ENCODE data around the gene HECW1.
"Not testable (repeated sequence)": the region's sequence is repeated elsewhere in the genome, so short reads cannot be mapped to it uniquely, and the experiment has no call there.

Gene HECW1

GRCh38 chr7:43317075-43317474 lies 204.6 kb downstream of the HECW1 start:
- no peak overlapping the region for H3K4me3 ChIP-seq (ENCODE audit: low read length)
- no peak for TF ChIP-seq ZNF274 (IDR thresholded peaks at IDR 0.05; ENCODE audit: low read depth, low read length)

GRCh38 chr7:43318188-43318770 lies 205.8 kb downstream of the HECW1 start:
- TF ChIP-seq ZNF274 (IDR thresholded peaks at IDR 0.05; ENCODE audit: low read depth, low read length) = no peak
- no peak overlapping the region for H3K4me3 ChIP-seq (ENCODE audit: low read length)

GRCh38 chr7:43325595-43325994 lies 213.1 kb downstream of the HECW1 start:
- no peak overlapping the region for H3K4me3 ChIP-seq (ENCODE audit: low read length)
- TF ChIP-seq ZNF274 (IDR thresholded peaks at IDR 0.05; ENCODE audit: low read depth, low read length) = no peak

- H3K4me3 ChIP-seq (ENCODE audit: low read length) = no peak overlapping the region
- no peak for TF ChIP-seq ZNF274 (IDR thresholded peaks at IDR 0.05; ENCODE audit: low read depth, low read length)
Observed at GRCh38 chr7:43328336-43328735, 215.9 kb downstream of the HECW1 start.

- TF ChIP-seq ZNF274 (IDR thresholded peaks at IDR 0.05; ENCODE audit: low read depth, low read length) = no peak
Observed at GRCh38 chr7:43328785-43329380, 216.4 kb downstream of the HECW1 start.

DNA sequence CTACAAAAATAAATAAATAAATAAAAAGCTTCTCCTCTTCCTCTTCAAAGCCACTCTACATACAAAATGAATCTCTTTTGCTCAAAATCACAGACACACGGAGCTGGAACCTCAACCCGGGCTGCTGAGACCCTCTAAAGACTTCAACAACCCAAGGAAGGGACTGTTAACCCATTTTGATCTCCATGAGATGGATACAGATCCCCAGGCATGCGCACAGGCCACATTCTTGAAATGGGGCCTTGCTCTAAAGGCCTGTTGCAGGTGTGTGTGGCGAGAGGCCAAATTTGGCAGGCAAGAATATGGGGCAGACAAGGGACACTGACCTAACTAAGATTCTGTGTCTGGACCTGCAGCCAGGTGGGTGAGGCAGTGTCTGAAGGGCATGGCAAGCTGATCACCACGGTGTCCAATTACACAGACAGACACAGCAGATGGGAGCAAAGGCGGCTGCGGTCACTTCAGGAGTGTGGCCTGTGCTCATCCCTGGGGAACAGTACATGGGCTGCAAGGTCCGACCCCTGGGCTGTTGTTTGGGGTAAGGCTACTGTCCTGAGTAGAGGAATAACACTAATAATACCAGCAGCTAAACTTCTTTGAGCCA lies 219.8 kb downstream of the HECW1 start:
- TF ChIP-seq ZNF274 (IDR thresholded peaks at IDR 0.05; ENCODE audit: low read depth, low read length) = no peak
- no peak overlapping the region for H3K4me3 ChIP-seq (ENCODE audit: low read length)

More at GRCh38 chr7:43328785-43329380, 216.4 kb downstream of the HECW1 start:
- H3K4me3 ChIP-seq (ENCODE audit: low read length) = no peak overlapping the region

DNA sequence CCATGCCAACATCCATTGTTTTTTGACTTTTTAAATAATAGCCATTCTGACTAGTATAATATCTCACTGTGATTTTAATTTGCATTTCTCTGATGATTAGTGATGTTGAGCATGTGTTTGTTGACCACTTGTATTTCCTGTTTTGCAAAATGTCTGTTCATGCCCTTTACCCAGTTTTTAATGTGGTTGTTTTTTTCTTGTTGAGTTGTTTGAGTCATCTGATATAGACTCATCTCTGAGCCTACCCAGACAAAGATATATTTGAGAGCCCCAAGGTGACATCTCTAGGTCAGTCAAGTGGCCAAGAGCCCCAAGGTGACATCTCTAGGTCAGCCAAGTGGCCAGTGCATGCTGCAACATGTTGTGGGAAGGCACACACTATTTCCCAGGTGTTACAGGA lies 224.7 kb downstream of the HECW1 start:
- H3K4me3 ChIP-seq (ENCODE audit: low read length) = no peak overlapping the region
- TF ChIP-seq ZNF274 (IDR thresholded peaks at IDR 0.05; ENCODE audit: low read depth, low read length) = no peak

GRCh38 chr7:43337811-43338210 lies 225.4 kb downstream of the HECW1 start:
- no peak for TF ChIP-seq ZNF274 (IDR thresholded peaks at IDR 0.05; ENCODE audit: low read depth, low read length)
- H3K4me3 ChIP-seq (ENCODE audit: low read length) = no peak overlapping the region

DNA sequence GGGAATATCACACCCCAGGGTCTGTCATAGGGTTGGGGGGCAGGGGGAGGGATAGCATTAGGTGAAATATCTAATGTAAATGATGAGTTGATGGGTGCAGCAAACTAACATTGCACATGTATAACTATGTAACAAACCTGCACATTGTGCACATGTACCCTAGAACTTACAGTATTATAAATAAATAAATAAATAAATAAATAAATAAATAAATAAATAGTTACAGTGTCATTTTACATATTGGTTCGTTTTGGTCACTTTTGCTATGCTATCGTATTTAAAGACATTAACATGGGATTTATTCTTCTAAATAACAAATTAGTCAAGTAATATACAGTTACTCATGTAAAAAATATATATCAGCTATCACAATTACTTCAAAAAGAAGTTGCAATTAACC lies 228.7 kb downstream of the HECW1 start:
- H3K4me3 ChIP-seq (ENCODE audit: low read length) = no peak overlapping the region
- no peak for TF ChIP-seq ZNF274 (IDR thresholded peaks at IDR 0.05; ENCODE audit: low read depth, low read length)

GRCh38 chr7:43343417-43343816 lies 231.0 kb downstream of the HECW1 start:
- H3K4me3 ChIP-seq (ENCODE audit: low read length) = not testable (repeated sequence)

DNA sequence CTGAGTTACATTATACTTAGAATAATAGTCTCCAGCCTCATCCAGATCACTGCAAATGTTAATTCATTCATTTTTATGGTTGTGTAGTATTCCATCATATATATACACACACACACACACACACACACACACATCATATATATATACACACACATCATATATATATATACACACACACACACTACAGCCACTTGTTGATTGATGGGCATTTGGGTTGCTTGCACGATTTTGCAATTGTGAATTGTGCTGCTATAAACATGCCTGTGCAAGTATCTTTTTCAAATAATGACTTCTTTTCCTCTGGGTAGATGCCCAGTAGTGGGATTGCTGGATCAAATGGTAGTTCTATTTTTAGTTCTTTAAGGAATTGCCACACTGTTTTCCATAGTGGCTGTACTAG lies 233.2 kb downstream of the HECW1 start:
- H3K4me3 ChIP-seq (ENCODE audit: low read length) = not testable (repeated sequence)

DNA sequence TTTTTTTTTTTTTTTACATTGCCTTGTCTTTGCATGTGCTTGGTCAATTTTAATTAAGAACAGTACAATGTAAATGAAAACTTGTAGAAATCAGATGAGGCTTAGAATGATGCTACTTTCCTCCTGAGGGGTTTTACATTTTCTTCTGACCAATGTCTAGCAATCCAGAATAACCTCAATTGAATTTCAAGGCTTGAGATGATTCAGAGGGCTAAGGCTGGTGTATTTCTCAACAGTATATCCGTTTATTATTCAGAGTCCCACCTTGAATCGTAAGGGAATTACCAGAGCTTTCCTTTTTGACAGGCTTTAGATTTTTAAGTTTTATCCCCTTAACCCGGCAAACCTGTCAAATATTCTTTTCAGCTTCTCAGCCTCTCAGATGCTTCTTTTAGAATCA lies 239.2 kb downstream of the HECW1 start:
- TF ChIP-seq ZNF274 (IDR thresholded peaks at IDR 0.05; ENCODE audit: low read depth, low read length) = no peak
- no peak overlapping the region for H3K4me3 ChIP-seq (ENCODE audit: low read length)

DNA sequence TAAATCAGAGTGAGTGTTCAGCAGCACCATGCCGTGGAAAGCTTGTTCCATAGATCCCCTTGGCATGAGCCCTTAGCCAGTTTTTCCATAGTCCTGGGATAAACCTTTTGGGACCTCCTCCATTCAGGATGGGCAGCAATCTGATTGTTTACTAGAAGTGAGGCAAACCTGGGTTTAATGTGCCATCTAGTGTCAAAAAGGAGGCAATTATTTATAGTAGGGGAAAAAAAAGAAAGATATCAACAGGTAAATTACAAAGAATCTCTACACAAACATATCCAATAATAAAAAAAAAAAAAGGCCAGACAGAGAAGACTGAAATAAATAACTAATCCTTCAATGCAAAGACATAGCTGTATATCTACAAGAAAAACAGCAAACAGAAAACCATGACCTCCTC lies 241.5 kb downstream of the HECW1 start:
- no peak overlapping the region for H3K4me3 ChIP-seq (ENCODE audit: low read length)
- no peak for TF ChIP-seq ZNF274 (IDR thresholded peaks at IDR 0.05; ENCODE audit: low read depth, low read length)

GRCh38 chr7:43362652-43363034 lies 250.2 kb downstream of the HECW1 start:
- TF ChIP-seq ZNF274 (IDR thresholded peaks at IDR 0.05; ENCODE audit: low read depth, low read length) = no peak
- H3K4me3 ChIP-seq (ENCODE audit: low read length) = no peak overlapping the region

GRCh38 chr7:43363035-43363791 lies 250.8 kb downstream of the HECW1 start:
- no peak for TF ChIP-seq ZNF274 (IDR thresholded peaks at IDR 0.05; ENCODE audit: low read depth, low read length)
- H3K4me3 ChIP-seq (ENCODE audit: low read length) = no peak overlapping the region
